Activated T-cell treated with anti-CD3 and anti-CD28 coated beads for 1 hour (primary cell): ENCODE data around the gene ITPK1.

Source experiments
- DNase-seq: peaks from one replicate; pipeline ENCODE4 v3.0.0-alpha.2; 2020; ENCODE audit warnings: low read depth

The ITPK1 gene

DNA sequence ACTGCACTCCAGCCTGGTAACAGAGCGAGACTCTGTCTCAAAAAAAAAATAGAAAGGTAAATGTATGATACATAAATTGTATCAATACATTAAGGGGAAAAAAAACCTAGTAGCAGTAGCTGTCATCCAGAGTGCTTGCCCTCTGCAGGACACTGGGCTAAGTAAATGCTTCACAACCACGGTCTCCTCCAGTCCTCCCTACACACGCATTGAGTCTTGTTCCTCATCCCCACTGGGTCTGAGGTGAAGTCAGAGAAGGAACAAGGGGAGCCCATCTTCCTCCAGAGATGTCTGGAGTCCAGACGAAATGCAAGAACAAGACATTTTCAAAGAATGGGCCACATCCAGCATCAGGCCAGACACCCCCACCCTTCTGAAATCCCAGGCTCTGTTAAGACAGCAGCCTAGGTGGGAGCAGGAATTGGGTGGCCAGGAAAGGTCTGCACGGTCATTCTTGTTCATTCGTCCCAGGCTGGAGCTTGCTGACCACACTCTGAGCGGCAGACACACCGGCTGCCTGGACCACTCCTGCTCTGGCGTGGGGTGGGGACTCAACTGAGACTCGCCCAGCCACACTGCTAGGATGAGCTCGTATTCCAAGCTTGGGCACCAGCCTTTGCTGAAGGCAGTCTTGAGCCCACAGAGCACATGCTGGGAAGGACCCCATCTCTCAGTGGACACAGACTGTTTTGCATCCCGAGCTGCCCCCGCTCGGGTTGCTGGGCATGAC lies 147.3 kb downstream of the ITPK1 start:
- no peak for DNase-seq

DNA sequence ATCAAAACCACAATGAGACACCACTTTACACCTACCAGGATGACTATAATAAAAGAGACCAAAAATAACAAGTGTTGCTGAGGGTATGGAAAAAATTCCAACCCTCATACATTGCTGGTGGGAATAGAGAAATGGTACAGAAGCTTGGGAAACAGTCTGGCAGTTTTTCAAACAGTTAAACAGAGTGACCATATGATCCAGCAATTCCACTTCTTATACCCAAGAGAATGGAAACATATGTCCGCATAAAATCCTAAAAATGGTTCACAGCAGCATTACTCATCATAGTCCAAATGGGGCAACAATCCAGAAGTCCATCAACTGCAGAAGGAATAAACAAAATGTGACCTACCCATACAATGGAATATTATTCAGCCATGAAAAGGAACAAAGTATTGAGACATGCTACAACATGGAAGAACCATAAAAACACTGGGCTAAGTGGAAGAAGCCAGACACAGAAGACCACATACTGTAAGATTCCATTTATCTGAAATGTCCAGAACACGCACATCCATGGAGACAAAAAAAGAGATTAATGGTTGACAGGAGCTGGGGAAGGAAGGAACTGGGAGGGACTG lies 148.3 kb downstream of the ITPK1 start:
- DNase-seq = no peak

DNA sequence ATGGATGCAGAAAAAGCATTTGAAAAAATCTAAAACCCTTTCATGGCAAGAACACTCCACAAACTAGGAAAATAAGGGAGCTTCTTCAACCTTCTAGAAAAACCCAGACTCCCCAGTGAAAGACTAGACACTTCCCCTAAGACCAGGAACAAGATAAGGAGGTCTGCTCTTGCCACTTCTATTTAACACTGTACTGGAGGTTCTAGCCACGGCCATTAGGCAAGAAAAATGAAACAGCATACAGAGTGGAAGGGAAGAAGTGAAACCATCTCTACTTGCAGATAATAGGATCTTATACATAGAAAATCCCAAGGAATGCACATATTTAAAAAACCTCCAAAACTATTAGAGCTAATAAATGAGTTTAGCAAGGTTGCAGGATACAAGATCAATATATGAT lies 150.4 kb downstream of the ITPK1 start:
- no peak for DNase-seq

DNA sequence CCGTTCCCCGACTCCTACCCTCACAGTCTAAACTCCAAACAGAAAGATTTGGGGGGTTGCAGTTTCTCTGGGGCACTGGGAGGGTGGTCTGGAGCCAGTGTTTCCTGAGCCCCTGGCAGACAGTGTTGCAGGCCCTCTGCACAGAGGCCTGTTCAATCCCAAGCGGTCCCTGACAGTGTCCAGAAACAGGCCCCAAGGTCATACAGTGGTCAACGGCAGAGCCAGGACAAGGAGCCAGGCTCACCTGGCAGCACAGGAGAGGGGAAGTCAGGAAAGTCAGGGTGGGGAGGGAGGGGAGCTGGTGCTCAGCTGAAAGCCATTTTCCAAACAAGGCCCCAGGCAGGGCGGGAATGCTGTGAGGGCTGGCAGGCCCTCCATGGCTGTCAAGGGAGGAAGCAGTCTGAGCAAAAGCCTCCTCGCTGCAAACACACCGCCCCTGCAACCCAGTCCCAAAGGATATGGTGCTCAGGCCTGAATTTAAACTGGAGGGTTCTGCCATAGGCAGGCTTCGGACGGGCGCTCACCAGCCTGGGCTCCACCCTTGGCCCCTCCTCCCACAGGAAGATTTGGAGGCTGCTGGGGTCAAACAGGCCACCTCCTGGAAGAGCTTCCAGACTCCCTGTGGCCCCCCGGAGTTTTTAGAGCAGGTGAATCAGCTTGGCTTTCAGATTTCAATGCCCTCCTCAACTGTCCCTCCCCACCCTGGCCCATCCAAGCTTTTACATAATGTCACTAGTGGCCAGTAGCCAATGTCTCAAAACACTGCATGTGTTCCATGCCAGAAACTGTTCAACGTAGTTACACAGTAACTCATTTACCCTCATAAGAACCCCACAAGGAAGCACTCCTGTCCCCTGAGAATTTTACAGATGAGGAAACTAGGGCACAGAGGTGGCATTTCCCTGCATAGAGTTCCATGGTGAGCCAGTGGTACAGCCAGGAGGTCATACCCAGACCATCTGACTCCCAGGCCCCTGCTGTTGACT lies 151.3 kb downstream of the ITPK1 start:
- no peak for DNase-seq

DNA sequence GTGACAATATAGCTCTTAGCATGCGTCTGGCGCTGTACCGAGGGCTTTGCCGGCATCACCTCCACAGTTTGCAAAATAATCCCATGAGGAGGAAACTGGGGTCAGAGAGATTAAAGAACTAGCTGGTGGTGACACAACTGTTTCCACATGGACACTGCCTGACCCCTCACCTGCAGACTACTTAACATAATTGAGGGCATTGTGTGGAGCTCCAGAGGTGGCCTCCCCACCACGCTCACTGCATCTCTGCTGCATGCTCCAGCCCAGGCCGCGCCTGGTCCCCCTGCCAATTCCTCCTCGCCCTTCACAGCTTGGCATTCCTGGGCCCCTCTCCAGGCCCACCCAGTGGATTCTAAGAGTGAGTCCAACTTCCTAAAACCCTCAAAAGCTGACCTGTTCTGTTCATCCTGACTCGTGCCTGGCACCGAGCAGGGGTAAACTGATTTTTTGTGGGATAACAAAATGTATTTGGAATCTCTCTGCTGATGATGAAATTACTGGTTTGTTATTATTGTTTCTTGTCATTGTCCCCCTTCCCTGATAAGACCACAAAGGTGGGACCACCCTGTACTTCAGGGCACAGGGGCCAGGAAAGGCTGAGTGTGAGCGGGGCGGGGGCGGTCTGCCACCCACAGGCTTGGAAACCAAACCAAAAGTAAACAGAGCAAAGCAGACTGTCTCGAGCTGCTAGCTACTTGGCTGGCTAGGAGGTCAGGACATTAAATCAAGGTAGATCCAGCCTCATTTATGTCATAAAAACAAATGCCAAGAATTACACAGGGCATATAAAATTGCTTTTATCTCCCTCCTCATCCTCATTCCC lies 152.2 kb downstream of the ITPK1 start:
- no peak for DNase-seq

DNA sequence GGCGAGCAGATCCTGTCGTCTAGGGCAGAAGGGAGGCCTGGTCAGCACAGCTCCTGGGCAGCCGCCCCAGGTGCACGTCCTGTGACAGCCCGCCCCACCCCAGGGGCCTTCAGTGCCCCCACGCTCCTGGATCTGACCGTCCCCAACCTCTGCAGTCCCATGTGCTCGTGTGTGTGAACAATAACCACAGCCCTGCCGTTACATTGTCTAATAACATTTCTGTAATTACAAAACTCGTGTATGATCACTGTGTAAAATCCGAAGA lies 153.0 kb downstream of the ITPK1 start:
- DNase-seq = no peak

DNA sequence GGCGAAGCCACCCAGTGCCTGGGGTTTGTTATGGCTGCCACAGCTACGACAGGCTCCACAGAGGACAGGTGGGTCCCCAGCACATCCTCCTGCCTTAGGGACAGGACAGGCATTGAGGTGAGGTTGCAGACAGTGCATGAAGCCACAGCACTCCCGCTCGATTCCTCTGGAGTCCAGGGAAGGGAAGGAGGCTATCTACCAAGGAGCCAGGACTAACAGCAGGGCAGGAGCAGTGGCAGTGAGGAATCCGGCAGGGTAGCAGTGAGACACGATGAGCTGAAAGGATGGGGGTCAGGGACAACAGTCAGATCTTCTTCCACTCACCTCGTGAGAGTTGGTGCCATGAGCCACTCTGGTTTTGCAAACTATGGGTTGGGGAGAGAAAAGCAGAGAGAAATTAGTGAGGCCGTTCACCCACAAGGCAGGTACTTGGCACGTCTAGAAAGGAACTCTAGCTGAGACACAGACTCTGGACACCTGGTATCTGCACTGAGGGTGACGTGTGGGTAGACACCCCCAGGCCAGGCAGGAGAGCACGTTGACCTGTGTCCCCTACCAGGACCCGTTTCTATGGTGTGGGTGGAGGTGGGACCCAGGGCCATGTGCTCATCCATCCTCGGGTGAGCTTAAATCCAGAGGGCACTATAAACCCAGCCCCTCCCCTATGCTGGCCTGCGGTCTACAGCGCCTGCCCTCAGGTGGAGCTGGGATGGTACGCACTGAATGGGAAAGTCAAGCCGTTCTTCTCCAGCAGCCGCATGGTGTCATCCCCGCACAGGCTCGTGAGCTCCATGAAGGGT lies 153.5 kb downstream of the ITPK1 start:
- DNase-seq = no peak

DNA sequence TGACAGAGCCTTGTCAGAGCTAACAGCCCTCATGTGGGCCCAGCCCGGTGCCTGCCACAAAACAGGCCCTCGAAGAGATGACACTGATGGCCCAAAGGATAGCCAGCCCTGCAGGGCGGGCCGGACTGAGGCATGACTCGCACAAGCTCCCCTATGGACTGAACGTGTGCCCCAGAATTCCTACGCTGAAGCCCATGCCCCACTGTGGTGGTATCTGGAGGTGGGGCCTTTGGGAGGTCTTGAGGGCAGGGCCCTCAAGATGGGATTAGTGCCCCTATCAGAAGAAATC lies 154.2 kb downstream of the ITPK1 start:
- no peak for DNase-seq

DNA sequence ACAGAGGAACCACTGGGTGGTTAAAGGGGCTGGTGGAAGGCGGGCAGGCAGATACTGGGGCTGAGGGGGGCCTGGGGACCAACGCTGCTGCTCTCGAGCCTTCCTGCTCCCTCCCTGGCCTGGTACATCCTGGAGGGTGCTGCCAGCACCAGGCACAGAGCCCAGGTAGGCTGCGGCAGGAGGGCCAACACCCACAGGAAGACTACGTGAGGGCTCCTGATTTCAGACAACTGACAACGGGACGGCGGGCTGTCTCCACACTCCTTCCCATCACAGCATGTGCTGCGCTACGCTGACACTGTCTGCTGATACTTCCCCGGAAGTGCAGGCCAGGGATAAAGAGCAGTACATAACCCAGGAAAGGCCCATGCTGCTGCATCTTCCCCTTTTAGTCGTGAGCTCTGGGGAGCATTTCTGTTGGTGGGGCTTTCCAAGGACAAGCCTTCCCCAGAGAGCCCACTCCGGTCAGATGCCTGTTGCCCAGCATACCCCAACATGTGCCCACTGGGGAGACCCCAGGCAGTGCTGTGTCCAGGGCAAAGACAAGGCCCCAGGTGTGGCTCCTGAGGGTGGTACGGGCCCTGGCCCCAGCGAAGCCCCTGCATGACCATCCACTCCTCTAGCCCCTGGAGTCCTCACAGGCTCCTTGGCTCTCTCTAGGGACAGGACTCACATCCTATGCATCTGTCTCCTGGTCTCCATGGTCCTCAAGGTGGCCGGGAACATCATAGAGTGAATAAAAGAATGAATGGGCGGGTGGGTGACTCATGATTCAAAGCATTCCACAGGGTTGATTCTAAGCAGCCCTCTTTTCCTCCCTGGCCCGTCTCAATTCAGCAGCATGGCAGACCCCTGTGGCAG lies 154.8 kb downstream of the ITPK1 start:
- no peak for DNase-seq

DNA sequence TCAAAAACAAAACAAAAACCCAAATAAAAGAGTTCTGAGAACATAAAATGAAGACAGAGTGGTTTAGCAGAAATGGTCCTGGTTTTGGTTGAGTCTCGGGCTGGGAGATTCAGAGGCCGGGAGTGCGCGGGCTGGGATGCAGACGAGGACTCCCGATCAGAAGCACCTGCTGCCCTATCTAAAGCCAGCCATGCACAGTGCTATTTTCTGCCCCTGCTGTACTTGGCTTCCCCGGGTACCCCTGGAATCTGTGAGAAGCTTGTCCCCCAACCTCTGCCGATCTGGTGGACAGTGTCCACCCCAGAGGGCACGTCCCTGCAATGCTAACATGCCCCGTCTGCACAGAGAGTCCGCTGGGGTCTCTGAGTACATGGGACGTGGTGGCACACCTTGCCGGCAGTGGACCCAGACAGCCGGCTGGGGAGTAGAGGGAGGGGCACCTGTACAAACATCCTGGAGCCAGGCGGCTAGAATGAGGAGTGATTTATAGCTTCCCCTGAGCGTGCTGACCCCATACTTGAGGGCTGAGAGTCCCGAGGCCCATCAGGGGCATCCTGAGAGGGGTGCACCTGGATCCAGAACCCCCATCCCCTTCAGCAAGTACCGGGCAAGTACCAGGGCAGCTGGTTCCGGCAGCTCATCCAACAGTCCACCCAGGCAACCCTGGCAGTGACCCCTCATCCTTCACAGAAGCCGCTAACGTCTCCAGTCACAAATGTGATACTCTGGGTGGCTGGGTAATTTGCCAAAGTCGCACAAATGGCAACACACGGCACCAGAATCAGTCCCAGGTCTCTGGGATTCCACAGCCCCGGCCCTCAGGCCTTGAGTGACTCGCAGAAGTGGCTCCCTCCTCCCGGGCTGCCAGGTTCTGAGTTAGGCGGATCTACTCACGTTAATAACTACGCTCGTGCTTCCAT lies 155.7 kb downstream of the ITPK1 start:
- no peak for DNase-seq

DNA sequence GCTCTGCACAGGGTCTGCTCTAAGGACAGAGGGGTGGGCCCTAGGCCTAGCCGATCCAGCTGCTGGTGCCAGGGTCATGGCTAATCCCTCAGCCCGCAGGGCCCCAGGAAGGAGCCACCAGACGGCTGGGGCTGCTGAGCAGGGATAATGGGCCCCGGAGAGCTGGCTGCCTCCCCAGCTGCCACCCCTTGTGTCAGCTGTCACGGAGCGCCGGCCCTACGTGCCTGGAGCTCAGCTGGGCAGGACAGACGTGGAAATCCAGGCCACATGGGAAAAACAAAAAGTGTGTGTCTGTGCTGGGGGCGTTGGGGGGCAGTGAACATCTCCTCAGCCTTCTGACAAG lies 156.6 kb downstream of the ITPK1 start:
- DNase-seq = no peak

DNA sequence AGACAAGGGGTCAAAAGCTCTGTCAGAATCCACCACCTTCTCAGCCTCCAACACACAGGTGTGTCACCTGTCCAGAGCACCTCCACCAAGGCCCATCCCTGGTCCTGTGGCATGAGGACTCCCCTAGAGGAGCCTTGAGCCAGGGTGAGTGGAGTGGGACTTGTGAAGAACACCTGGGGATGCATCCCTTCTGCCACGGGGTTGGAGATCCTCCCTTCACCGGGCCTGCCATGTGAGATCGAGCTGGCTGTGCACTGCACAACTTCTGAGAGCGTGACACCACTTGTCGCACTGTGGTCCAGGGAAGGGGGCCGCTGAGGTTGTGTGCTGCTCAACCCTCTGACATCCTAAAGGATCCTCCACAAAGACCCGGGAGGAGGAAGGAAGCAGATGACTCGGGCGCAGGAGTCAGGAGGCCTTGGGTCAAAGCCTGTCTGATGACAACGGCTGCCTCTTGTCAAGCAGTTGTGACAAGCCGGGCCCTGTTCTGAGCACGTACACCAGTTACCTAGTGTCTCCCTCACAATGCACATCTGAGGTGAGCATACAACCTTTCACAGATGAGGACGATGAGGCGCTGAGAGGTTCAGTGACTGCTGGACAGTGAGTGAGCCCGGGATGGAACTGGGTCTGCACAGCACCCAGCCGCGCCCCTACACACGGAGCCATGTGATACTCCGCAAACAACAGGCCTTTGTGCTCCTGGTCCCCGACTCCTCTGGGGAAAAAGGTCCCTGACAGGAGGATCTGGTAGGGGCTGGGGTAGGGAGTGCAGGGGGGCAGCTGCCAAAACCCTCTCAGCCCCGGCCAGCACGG lies 157.1 kb downstream of the ITPK1 start:
- DNase-seq = no peak

DNA sequence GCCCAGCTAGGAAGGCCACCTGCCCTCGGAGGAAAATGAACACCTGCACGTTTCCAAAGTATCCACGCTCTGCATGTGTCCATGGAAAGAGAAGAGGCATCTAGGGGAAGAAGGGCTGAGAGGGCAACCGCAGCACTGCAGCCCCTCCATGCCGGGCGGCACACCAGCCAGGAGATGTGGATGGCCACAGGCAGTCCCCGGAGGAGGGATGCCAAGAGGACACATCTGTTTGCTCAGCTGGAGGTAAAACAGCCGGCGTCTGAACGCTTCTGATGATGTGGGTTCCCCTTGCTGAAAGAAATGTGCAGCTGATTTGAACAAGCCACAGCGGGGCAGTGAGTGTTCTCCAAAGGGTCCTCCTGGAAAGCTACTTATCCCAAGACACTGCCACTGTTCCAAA lies 158.8 kb downstream of the ITPK1 start:
- no peak for DNase-seq

DNA sequence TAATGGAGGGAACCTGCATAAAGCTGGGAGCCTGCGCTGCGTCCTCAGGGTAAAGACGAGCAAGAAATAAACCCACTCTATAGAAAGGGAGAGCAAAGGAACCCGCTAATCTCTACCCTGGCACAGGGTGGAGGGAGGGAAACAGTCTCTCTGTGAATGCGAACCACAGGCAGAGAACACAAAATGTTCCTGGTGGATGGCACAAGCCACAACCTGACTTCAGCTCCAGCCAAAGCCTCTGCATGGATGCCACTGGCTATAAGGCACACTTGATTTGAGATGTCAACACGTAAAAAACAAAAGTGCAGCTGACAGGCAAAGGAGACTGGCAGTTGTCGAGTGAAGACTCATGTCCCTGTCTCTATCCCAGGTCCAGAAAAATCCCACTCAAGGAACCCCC lies 160.3 kb downstream of the ITPK1 start:
- DNase-seq = no peak

DNA sequence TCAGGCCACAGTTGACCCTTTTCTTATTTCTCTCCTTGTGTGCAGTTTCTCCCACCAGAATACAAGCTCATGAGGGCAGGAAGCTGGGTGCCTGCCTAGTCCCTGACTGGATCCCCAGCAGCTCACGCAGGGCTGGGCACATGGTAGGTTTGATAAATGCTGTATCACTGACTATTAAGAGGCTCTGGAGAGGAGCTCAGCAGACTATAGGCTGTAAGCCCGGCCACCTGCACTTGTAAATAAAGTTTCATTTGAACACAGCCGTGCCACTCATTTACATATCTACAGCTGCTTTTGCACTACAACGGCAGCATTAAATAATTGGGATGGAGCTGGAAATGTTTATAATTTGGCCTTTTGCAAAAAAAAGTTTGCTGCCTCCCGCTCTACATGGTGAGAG lies 160.8 kb downstream of the ITPK1 start:
- no peak for DNase-seq

DNA sequence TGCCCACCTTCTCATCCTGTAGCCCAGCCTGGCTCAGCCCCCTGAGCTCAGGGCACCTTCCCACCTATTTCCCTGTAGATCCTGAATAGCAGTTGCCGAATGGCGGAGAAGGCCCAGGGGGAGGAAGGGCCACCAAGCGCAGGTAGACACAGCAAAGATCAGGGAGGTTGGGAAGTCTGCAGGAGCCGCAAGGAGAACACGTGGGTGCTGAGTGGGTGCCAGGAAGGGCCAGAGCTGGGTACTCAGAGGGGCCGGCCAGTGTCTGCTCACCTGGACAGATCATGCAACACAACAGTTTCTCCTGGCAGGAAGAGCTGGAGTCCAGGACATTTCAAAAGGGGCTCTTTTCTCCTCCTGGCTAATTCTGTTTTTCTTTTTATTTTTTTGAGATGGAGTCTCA lies 162.2 kb downstream of the ITPK1 start:
- no peak for DNase-seq

DNA sequence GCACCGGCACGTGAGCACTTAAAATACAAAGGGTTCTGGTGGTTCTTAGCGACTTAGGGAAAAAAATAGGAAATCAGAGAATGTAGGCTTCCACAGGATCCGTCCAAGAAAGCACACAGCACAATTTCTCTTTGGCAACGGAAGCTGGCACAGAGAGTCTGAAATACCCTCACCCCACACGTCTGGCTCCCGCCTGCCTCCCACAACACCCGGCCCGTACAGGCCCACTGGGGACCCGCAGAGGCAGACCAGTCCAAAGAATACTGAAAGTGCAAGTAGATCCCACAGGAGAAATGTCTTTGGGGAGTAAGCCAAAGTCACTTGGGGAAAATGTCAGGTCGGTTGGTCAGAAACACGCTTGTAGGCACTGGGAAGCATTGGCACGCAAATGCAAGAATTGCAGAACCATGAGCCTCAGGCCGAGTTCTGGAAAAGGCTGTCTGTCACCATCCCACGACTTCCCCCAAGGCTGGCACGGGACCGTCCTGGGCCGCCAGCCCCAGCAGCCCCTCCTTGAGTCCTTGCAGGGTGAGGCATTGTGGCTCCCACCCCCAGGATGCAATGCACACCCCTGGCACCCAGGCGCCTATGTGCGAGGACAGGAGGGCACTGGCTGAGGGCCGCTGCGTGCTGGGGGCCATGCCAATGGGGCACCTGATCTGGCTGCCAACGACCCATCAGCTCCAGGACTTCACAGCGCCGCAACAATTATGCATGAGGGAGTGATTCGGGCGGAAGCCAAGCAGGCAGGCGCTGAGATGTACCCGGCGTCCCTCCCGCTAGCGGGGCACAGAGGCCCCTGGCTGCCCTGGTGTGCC lies 163.0 kb downstream of the ITPK1 start:
- no peak for DNase-seq

DNA sequence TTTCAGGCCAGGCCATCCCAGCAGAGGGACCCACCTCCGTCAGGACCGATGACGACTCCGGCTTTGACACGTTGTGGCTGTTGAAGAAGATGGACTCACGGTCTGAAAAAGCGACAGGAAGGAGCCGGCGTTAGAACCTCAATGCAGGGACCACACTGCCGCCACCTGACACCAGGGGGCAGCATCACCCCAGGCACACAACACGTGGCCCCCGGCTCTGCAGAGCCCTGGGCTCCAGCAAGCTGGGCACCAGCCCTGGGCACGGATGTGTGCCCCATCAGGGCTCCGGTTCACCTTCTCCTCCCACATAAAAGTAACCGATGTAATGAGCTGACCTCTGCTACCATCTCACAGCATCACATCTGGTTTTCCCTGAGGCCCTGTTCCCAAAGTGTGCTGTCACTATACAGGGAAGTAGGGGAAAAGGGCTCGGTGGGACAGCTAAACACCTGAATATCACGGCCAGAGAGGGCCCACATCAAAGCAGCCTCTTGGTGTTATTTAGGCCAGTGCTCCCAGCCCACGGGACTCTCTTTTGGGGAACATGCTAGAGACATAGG lies 163.7 kb downstream of the ITPK1 start:
- peak; percentile 74 for DNase-seq
